Brain microvascular endothelial cell (primary cell): ENCODE results near the gene FAM222A.

Experiments
- DNase-seq: peaks from one replicate; pipeline ENCODE4 v3.0.0-alpha.2; 2020
- H3K27ac ChIP-seq: fragments of 250-450 bp; sonication (Bioruptor Pico); 2 replicates; pipeline ENCODE4 v1.5.1; 2020; ENCODE audit warnings: mild to moderate bottlenecking, moderate library complexity
- H3K27me3 ChIP-seq: fragments of 250-450 bp; sonication (Bioruptor Pico); replicated peaks from 2 replicates; pipeline ENCODE4 v1.5.1; 2020; ENCODE audit warnings: mild to moderate bottlenecking
- H3K36me3 ChIP-seq: fragments of 250-450 bp; sonication (Bioruptor Pico); replicated peaks from 2 replicates; pipeline ENCODE4 v1.5.1; 2020; ENCODE audit warnings: mild to moderate bottlenecking
- H3K4me3 ChIP-seq: 2 replicates; pipeline ENCODE4 v1.5.1; 2011; ENCODE audit warnings: low read depth, mild to moderate bottlenecking, control low read depth, low read length, moderate library complexity
- CTCF ChIP-seq: IDR thresholded peaks from 2 replicates; pipeline ENCODE4 v1.5.1; 2011; ENCODE audit warnings: low read depth, mild to moderate bottlenecking, moderate library complexity, low read length, control low read depth, inconsistent platforms; ENCODE audit errors: missing control alignments
- in situ Hi-C: cut with HindIII; loops from 2 replicates; pipeline ENCODE4 v1.10.0; 2017; ENCODE audit warnings: low sequenced_read_pairs, low pct_ligation_motif_present

The FAM222A gene

DNA sequence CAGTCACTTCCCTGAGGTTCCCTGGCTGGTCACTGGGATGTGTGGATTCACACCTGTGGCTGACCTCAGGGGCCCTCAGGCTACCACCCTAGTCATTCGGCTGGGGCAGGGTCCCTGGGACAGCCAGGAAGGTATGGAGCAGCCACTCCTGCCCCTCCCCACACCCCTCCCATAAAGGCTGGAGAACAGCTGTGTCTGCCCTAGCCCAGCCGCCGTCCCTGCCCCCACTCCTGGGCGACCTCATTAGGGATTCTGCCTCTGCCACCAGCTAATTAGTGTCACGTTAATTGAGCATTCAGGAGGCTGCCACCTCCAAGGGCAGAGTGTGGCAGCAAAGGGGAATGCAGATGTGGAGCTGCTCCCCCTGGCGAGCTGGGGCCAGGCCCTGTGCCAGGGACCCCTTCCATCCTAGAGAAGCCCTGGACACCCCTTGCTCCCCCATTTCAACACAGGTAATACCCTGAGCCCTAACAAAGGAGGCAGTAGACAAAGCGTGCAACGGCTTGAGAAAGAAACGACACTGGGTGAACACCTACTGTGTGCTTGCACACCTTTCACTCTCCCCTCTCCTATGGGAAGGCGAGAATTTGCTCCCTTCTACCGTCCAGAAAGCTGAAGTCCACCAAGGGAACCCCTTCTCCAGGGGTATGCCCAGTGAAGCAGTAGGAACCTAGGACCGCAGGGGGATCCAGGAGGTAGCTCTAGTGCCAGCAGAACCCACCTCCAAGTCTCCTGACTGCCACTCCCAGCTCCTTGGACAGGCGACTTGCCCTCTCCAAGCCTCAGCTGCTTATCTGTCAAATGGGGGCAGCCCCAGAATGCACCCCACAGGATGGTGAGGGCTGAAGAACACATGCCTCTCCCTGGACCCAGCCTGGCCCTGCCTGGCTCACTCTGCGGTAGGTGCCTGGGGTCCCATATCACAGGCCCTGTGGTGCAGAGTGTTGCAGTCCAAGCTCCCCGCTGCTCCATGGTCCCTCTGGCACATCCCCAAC, 45.1 kb downstream of the FAM222A start:
- no peak for TF ChIP-seq CTCF
- H3K4me3 ChIP-seq = no peak overlapping the region
- in situ Hi-C loops = no loop called here

GRCh38 chr12:109759595-109759994, 46.0 kb downstream of the FAM222A start:
- no peak overlapping the region for H3K27ac ChIP-seq
- in situ Hi-C loops = no loop called here
- no peak overlapping the region for H3K4me3 ChIP-seq
- DNase-seq = no peak
- no peaks in the 10 kb centered on the region for H3K36me3 ChIP-seq
- no peak for TF ChIP-seq CTCF
- no peaks in the 10 kb centered on the region for H3K27me3 ChIP-seq

More for the DNA sequence above, 45.1 kb downstream of the FAM222A start:
- no peak for DNase-seq
- H3K27me3 ChIP-seq = no peaks in the 10 kb centered on the region
- H3K27ac ChIP-seq = no peak overlapping the region
- H3K36me3 ChIP-seq = no peaks in the 10 kb centered on the region

GRCh38 chr12:109760031-109760929, 46.7 kb downstream of the FAM222A start:
- no peak for TF ChIP-seq CTCF
- H3K36me3 ChIP-seq = no peaks in the 10 kb centered on the region
- in situ Hi-C loops = no loop called here
- H3K4me3 ChIP-seq = no peak overlapping the region
- no peaks in the 10 kb centered on the region for H3K27me3 ChIP-seq
- no peak for DNase-seq
- H3K27ac ChIP-seq = no peak overlapping the region

- H3K27me3 ChIP-seq = no peaks in the 10 kb centered on the region
- no peak for DNase-seq
- H3K4me3 ChIP-seq = no peak overlapping the region
- H3K36me3 ChIP-seq = no peaks in the 10 kb centered on the region
- H3K27ac ChIP-seq = no peak overlapping the region
- no peak for TF ChIP-seq CTCF
- in situ Hi-C loops = no loop called here
Observed at GRCh38 chr12:109760930-109761921, 47.6 kb downstream of the FAM222A start.

DNA sequence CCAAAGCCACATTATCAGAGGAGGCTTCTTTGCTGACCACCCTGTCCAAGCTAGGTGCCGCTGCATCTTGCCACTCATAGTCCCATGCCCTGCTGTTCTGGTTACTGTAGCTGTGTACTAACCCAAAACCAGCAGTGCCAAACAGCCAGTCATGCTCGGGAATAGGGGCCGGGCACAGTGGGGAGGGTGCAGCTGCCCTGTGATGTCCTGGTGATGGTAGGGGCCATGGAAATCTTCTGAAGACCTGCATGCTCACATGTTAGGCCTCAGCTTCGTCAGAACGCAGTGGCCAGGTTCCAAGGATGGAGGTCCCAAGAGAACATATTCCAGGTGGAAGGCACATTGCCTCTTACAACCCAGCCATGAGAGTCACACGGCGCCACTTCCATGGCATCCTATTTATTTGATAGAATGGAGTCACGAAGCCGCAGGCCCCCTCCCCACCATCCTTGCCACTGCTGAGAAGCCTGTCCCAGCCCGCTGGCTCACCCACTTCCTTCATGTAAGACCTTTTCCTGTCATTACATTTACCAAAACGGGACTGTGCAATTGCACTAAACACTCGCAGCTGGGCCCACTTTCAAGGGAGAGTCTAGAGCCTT, 48.5 kb downstream of the FAM222A start:
- no peaks in the 10 kb centered on the region for H3K27me3 ChIP-seq
- no peaks in the 10 kb centered on the region for H3K36me3 ChIP-seq
- DNase-seq = no peak
- TF ChIP-seq CTCF = no peak
- H3K4me3 ChIP-seq = no peak overlapping the region
- in situ Hi-C loops = no loop called here
- no peak overlapping the region for H3K27ac ChIP-seq
